Upper lobe of right lung (tissue), 1 donor: ENCODE data around the gene BRD4. TPM values are rescaled to one million over a fixed set of nuclear protein-coding genes. Genes with fewer than 3 reads are reported as not detected.

ENCODE experiments used
- ATAC-seq: fragments of 200-7000 bp; cut with Tn5 transposase; one replicate; pipeline ENCODE4 v1.9.1; 2020; ENCODE audit warnings: mild to moderate bottlenecking, moderate library complexity
- DNase-seq: peaks from one replicate; pipeline ENCODE4 v3.0.0-alpha.2; 2020
- H3K27ac ChIP-seq: fragments of 200-600 bp; one replicate; pipeline ENCODE4 v1.8.0; 2022
- H3K27me3 ChIP-seq: fragments of 200-600 bp; one replicate; pipeline ENCODE4 v1.8.0; 2022; ENCODE audit warnings: mild to moderate bottlenecking
- H3K36me3 ChIP-seq: fragments of 200-600 bp; one replicate; pipeline ENCODE4 v1.8.0; 2022
- H3K4me1 ChIP-seq: fragments of 200-600 bp; one replicate; pipeline ENCODE4 v1.8.0; 2022
- H3K4me3 ChIP-seq: fragments of 200-600 bp; one replicate; pipeline ENCODE4 v1.8.0; 2022; ENCODE audit warnings: mild to moderate bottlenecking
- H3K9me3 ChIP-seq: fragments of 200-600 bp; one replicate; pipeline ENCODE4 v1.8.0; 2022
- intact Hi-C: fragments of 100-400 bp; cut with DNase I; formaldehyde crosslinking; loops from one replicate; pipeline ENCODE4 v1.11.0; 2022
- total RNA-seq: library from RNA; stranded (reverse); fragmentation: NEBNext Ultra II Directional; extraction: Animal tissue kit (Norgen Biotek cat#: 25700); gene quantifications from one replicate; pipeline ENCODE4 v1.2.1, GENCODE V29; 2021
- TF ChIP-seq, protein P1 (sequence below): fragments of 200-600 bp; IDR thresholded peaks from one replicate; pipeline ENCODE4 v1.8.0; 2022; ENCODE audit warnings: antibody characterized with exemption
- donor health status: DM: no; HTN: yes; CAD: no; lungs with severe emphysema.

The BRD4 gene
- total RNA-seq, 1 donor from 2014 or later = 101 TPM

DNA sequence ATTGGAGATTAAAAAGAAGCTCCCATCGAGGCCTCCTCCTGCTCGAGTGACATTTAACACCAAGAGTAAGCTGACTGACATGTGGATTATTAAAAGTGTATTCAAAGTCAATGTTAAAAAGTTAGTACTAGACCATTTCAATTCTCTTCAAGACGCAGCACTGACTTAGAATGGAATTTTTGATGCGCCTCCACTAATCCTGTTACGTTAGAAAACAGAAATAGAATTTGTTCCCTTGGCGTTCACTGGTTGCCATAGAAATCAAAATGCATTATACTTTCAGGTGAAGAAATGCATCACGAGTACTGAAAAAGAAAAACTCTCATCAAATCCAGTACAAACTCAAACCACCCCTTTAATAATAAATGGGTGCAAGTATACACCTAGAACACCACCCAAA is 42.2 kb downstream of the BRD4 start:
- peaks cover 100% of the 10 kb centered on the region for H3K4me1 ChIP-seq
- ATAC-seq (no peak), DNase-seq (no peak)
- H3K9me3 ChIP-seq = no peaks in the 10 kb centered on the region
- intact Hi-C loops = no loop called here
- TF ChIP-seq, protein P1, sequence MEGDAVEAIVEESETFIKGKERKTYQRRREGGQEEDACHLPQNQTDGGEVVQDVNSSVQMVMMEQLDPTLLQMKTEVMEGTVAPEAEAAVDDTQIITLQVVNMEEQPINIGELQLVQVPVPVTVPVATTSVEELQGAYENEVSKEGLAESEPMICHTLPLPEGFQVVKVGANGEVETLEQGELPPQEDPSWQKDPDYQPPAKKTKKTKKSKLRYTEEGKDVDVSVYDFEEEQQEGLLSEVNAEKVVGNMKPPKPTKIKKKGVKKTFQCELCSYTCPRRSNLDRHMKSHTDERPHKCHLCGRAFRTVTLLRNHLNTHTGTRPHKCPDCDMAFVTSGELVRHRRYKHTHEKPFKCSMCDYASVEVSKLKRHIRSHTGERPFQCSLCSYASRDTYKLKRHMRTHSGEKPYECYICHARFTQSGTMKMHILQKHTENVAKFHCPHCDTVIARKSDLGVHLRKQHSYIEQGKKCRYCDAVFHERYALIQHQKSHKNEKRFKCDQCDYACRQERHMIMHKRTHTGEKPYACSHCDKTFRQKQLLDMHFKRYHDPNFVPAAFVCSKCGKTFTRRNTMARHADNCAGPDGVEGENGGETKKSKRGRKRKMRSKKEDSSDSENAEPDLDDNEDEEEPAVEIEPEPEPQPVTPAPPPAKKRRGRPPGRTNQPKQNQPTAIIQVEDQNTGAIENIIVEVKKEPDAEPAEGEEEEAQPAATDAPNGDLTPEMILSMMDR = no peak
- no peaks in the 10 kb centered on the region for H3K36me3 ChIP-seq
- no peak overlapping the region for H3K4me3 ChIP-seq
- H3K27ac ChIP-seq = no peak overlapping the region
- H3K27me3 ChIP-seq = no peaks in the 10 kb centered on the region

DNA sequence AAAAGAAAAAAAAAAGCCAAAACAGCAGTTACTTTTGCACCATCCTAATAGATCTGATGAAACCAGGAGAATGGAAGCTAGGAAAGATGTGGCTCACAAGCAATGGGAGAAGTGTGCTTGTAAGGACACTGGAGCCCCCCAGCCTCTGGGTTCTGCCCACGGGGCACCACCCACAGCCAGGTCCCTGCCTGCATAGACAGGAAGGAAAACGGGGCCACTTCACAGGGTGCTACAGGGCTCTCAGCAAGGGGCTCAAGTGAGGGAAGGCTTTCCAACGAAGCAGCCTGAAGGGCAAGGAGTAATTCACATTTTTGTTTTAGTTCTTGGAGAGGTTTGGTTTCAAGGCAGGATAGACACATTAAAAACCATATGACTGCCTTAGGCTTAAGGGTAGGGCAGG is 42.7 kb downstream of the BRD4 start:
- TF ChIP-seq, protein P1 = no peak
- intact Hi-C loops = no loop called here
- Histone ChIP-seq H3K27ac (no peak overlapping the region), H3K9me3 (no peaks in the 10 kb centered on the region), H3K4me3 (no peak overlapping the region), H3K27me3 (no peaks in the 10 kb centered on the region), H3K4me1 (peaks cover 100% of the 10 kb centered on the region), H3K36me3 (no peaks in the 10 kb centered on the region)
- DNase-seq (no peak), ATAC-seq (peak; percentile 30)

DNA sequence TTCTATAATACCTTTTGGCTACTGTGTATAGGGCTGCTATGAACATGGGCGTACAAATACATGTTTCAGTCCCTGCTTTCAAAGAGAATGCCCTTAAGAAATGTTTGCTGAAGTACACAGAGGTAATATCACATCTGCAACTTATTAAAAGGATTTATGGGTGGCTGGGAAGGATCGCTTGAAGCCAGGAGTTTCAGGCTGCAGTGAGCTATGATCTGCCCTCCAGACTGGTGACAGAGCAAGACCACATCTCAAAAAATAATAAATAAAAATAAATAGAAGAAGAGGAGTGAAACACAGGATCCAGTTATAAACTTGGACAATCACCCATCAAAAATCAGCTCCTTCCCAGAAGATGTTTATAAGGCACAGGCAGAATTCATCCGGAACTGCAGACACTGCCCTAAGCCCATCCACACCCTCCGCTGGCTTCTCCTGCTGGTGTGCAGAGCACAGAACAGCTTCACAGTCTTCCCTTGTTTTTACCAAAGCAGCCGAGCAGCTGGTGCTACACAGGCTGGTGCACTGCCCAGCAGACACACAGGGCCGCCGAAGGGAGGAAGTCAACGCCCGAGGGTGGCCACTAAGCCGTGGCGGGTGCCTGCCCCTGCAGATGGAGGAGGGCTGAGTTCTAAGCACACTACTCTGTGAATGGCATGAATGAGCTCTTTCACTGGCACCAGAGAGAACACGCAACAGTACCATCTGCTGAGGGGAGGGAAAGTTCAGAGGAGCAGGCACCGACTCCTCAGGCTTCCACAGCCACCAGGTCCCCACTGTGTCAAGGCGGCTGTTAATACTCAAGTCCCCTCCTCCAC is 44.0 kb downstream of the BRD4 start:
- TF ChIP-seq, protein P1 = no peak
- no peaks in the 10 kb centered on the region for H3K36me3 ChIP-seq
- H3K27me3 ChIP-seq = no peaks in the 10 kb centered on the region
- intact Hi-C loops = no loop called here
- no peak overlapping the region for H3K27ac ChIP-seq
- H3K9me3 ChIP-seq = no peaks in the 10 kb centered on the region
- DNase-seq (no peak), ATAC-seq (peak; percentile 70)
- peaks cover 100% of the 10 kb centered on the region for H3K4me1 ChIP-seq
- no peak overlapping the region for H3K4me3 ChIP-seq

DNA sequence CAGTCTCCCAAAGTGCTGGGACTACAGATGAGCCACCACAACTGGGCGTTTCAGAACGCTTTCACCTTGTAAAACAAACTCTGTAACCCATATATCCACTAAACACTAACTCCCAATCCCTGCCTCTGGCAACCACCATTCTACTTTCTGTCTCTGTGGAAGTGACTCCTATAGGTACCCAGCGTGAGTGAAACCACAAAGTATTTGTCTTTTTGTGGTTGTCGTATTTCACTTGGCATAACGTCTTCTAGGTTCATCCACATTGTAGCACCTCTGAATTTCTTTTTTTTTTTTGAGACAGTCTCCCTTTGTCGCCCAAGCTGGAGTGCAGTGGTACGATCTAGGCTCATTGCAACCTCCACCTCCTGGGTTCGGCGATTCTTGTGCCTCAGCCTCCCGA is 44.8 kb downstream of the BRD4 start:
- DNase-seq (no peak), ATAC-seq (no peak)
- H3K27ac ChIP-seq = no peak overlapping the region
- intact Hi-C loops = no loop called here
- peaks cover 100% of the 10 kb centered on the region for H3K4me1 ChIP-seq
- H3K27me3 ChIP-seq = no peaks in the 10 kb centered on the region
- TF ChIP-seq, protein P1 = no peak
- H3K9me3 ChIP-seq = no peaks in the 10 kb centered on the region
- H3K4me3 ChIP-seq = no peak overlapping the region
- H3K36me3 ChIP-seq = no peaks in the 10 kb centered on the region

DNA sequence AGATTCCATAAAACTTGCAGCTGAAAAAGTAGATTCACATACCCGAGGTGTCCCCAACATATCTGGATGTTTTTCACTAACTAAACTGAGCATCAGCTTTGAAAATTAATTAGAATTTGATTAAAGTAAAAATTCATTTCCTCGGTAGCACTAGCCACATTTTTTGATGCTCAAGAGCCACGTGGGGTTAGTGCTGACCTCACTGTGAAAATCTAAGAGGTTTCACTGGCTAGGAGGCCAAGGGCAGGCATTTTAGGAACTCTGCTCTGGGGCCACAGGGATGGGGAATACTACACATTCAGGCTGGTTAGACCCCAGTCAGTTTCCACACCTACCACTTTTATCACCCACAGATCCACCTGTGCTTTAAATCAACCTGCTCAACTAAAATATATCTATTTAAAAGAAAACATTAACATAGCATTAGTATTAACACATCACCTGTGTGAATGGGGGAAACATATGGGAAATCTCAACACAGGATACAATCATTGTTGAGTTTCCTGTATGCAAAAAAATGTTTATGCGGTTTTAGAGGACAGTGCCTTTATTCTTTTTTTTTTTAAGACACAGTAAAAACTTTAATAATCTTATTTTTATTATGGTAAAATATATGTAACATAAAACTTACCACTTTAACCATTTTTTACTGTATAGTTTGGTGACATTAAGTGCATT is 45.5 kb downstream of the BRD4 start:
- TF ChIP-seq, protein P1 = no peak
- no peaks in the 10 kb centered on the region for H3K27me3 ChIP-seq
- no peak overlapping the region for H3K27ac ChIP-seq
- no peaks in the 10 kb centered on the region for H3K36me3 ChIP-seq
- DNase-seq (no peak), ATAC-seq (no peak)
- no peak overlapping the region for H3K4me3 ChIP-seq
- H3K9me3 ChIP-seq = no peaks in the 10 kb centered on the region
- intact Hi-C loops = no loop called here
- peaks cover 100% of the 10 kb centered on the region for H3K4me1 ChIP-seq
